ENCODE measurements around the gene RBM25. TPM values are rescaled to one million over a fixed set of nuclear protein-coding genes. Genes with fewer than 3 reads are reported as not detected.
"Not testable (repeated sequence)": the region's sequence is repeated elsewhere in the genome, so short reads cannot be mapped to it uniquely, and the experiment has no call there.

Gene RBM25
- total RNA-seq, result 101 and 102 TPM in 2 replicates

- intact Hi-C loops (cut with micrococcal nuclease), result loop anchor here (1.0 to 5.0 kb wide), 5 partner anchors 31 to 432 kb away; partner anchors contain the start of genes DCAF4, NUMB, PSEN1 and RIOX1
Observed at GRCh38 chr14:73058224-73058921, at the start of gene RBM25. RBM25 (plus strand) TSS chr14:73058534; CDS start chr14:73071642, 13,108 bp downstream.

- intact Hi-C loops (cut with micrococcal nuclease), result not testable (repeated sequence)
Observed at GRCh38 chr14:73011189-73011588, 47.1 kb upstream of the RBM25 start.

GRCh38 chr14:73014105-73014504 is 44.2 kb upstream of the RBM25 start:
- intact Hi-C loops (cut with micrococcal nuclease), result no loop called here

GRCh38 chr14:73015552-73015951 is 42.8 kb upstream of the RBM25 start:
- intact Hi-C loops (cut with micrococcal nuclease), result not testable (repeated sequence)

- intact Hi-C loops (cut with micrococcal nuclease), result not testable (repeated sequence)
Observed at GRCh38 chr14:73016011-73016410, 42.3 kb upstream of the RBM25 start.

GRCh38 chr14:73022051-73022450 is 36.3 kb upstream of the RBM25 start:
- intact Hi-C loops (cut with micrococcal nuclease), result no loop called here

- intact Hi-C loops (cut with micrococcal nuclease), result no loop called here
Observed at GRCh38 chr14:73025544-73025943, 32.8 kb upstream of the RBM25 start.

- intact Hi-C loops (cut with micrococcal nuclease), result no loop called here
Observed at GRCh38 chr14:73026243-73026844, 32.0 kb upstream of the RBM25 start.

- intact Hi-C loops (cut with micrococcal nuclease), result loop anchor here (1.0 kb wide), 2 partner anchors 31 to 101 kb away; partner anchors contain the start of genes DCAF4 and RBM25
Observed at GRCh38 chr14:73026845-73027542, 31.3 kb upstream of the RBM25 start, which contains the start of gene ZFYVE1. ZFYVE1 (minus strand) TSS chr14:73027106; CDS start chr14:73024508, 2,598 bp downstream.

- intact Hi-C loops (cut with micrococcal nuclease), result loop anchor here (1.0 kb wide), 2 partner anchors 31 to 101 kb away; partner anchors contain the start of genes DCAF4 and RBM25
Observed at GRCh38 chr14:73027546-73027945, 30.8 kb upstream of the RBM25 start.

GRCh38 chr14:73027984-73028383 is 30.4 kb upstream of the RBM25 start:
- intact Hi-C loops (cut with micrococcal nuclease), result loop anchor here (1.0 kb wide), 2 partner anchors 30 to 102 kb away; partner anchors contain the start of genes DCAF4 and RBM25

- intact Hi-C loops (cut with micrococcal nuclease), result not testable (repeated sequence)
Observed at GRCh38 chr14:73036706-73037450, 21.5 kb upstream of the RBM25 start.

- intact Hi-C loops (cut with micrococcal nuclease), result no loop called here
Observed at GRCh38 chr14:73047808-73048207, 10.5 kb upstream of the RBM25 start.

- intact Hi-C loops (cut with micrococcal nuclease), result no loop called here
Observed at GRCh38 chr14:73049428-73049827, 8.9 kb upstream of the RBM25 start.

- intact Hi-C loops (cut with micrococcal nuclease), result loop anchor here (5.0 kb wide), 1 partner anchor 128 kb away; the partner anchor contains the start of gene DCAF4
Observed at GRCh38 chr14:73055251-73055650, 3.1 kb upstream of the RBM25 start.

- intact Hi-C loops (cut with micrococcal nuclease), result loop anchor here (1.0 to 5.0 kb wide), 5 partner anchors 31 to 433 kb away; partner anchors contain the start of genes DCAF4, NUMB, PSEN1 and RIOX1
Observed at GRCh38 chr14:73057944-73058223, 450 bp upstream of the RBM25 start.

GRCh38 chr14:73058922-73059673 is 764 bp downstream of the RBM25 start:
- intact Hi-C loops (cut with micrococcal nuclease), result loop anchor here (1.0 to 5.0 kb wide), 5 partner anchors 32 to 432 kb away; partner anchors contain the start of genes DCAF4, NUMB, PSEN1 and RIOX1

GRCh38 chr14:73069585-73069984 is 11.3 kb downstream of the RBM25 start:
- intact Hi-C loops (cut with micrococcal nuclease), result no loop called here

GRCh38 chr14:73091044-73091443 is 32.7 kb downstream of the RBM25 start:
- intact Hi-C loops (cut with micrococcal nuclease), result no loop called here

- intact Hi-C loops (cut with micrococcal nuclease), result no loop called here
Observed at GRCh38 chr14:73097421-73097820, 39.1 kb downstream of the RBM25 start.
